ENCODE data around the gene HIF1A. TPM values are rescaled to one million over a fixed set of nuclear protein-coding genes. Genes with fewer than 3 reads are reported as not detected.

Gene HIF1A
- total RNA-seq, result 137 and 141 TPM in 2 replicates
- long read RNA-seq, transcript HIF1A-203 (15 exons, 3,922 nt), result minor isoform, 12 of 542 reads
- long read RNA-seq, transcript HIF1A-202 (15 exons, 3,919 nt), result major isoform, 45 of 542 reads
- long read RNA-seq, transcript HIF1A-201 (14 exons, 3,555 nt), result minor isoform, 6 of 542 reads
- long read RNA-seq, partial matches to known transcripts, result 465 of 542 reads
- long read RNA-seq, other reads (novel, unspliced or antisense), result 13 of 542 reads

- TF ChIP-seq CTCF (IDR thresholded peaks at IDR 0.05; ENCODE audit: unreplicated experiment), result no peak
- H3K27me3 Mint-ChIP-seq, result no peaks in the 10 kb centered on the region
- peak within 1 kb of the TSS; percentile 100 for H3K27ac Mint-ChIP-seq
- H3K4me3 Mint-ChIP-seq (ENCODE audit: low read depth), result peak within 1 kb of the TSS; percentile 91
- DNase-seq (ENCODE audit: low spot score, unreplicated experiment), result peak; percentile 85
- H3K4me1 Mint-ChIP-seq (ENCODE audit: low read depth), result peaks cover 34% of the 10 kb centered on the region
- H3K9me3 Mint-ChIP-seq (ENCODE audit: low read depth), result no peaks in the 10 kb centered on the region
- H3K36me3 Mint-ChIP-seq (ENCODE audit: insufficient read depth), result no peaks in the 10 kb centered on the region
Measured at GRCh38 chr14:61694830-61695694, at the start of gene HIF1A. TSS of gene HIF1A (plus strand) at chr14:61695513. CDS start at chr14:61695805, 292 bp downstream.

- no peak for DNase-seq (ENCODE audit: low spot score, unreplicated experiment)
- Mint-ChIP-seq H3K27me3 (peaks cover 5% of the 10 kb centered on the region), H3K36me3 (ENCODE audit: insufficient read depth) (no peaks in the 10 kb centered on the region), H3K27ac (no peak overlapping the region), H3K4me3 (ENCODE audit: low read depth) (no peak overlapping the region), H3K4me1 (ENCODE audit: low read depth) (no peaks in the 10 kb centered on the region), H3K9me3 (ENCODE audit: low read depth) (no peaks in the 10 kb centered on the region)
- TF ChIP-seq CTCF (IDR thresholded peaks at IDR 0.05; ENCODE audit: unreplicated experiment), result no peak
Measured at GRCh38 chr14:61646366-61647116, 48.8 kb upstream of the HIF1A start.

DNA sequence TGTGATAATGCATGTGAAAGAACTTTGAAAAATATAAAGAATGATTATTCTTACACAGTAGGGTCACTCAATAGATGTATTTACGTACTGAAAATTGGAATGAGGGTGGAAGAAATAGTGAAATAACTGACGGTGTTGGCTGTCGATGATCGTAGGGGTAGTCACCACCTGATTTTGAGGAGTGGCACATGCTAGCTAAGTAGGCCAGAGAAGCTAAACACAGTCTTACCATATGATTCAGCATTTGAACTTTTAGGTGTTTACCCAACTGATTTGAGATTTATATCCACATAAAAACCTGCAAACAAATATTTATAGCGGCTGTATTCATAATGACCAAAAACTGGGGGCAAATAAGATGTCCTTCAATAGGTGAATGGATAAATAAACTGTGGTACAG lies 47.6 kb upstream of the HIF1A start:
- Mint-ChIP-seq H3K4me1 (ENCODE audit: low read depth) (no peaks in the 10 kb centered on the region), H3K4me3 (ENCODE audit: low read depth) (no peak overlapping the region), H3K9me3 (ENCODE audit: low read depth) (no peaks in the 10 kb centered on the region), H3K36me3 (ENCODE audit: insufficient read depth) (no peaks in the 10 kb centered on the region), H3K27ac (no peak overlapping the region), H3K27me3 (peaks cover 11% of the 10 kb centered on the region)
- DNase-seq (ENCODE audit: low spot score, unreplicated experiment), result no peak
- no peak for TF ChIP-seq CTCF (IDR thresholded peaks at IDR 0.05; ENCODE audit: unreplicated experiment)

GRCh38 chr14:61648377-61648776 lies 46.9 kb upstream of the HIF1A start:
- no peak for DNase-seq (ENCODE audit: low spot score, unreplicated experiment)
- Mint-ChIP-seq H3K27ac (no peak overlapping the region), H3K36me3 (ENCODE audit: insufficient read depth) (no peaks in the 10 kb centered on the region), H3K4me1 (ENCODE audit: low read depth) (no peaks in the 10 kb centered on the region), H3K9me3 (ENCODE audit: low read depth) (no peaks in the 10 kb centered on the region), H3K27me3 (peaks cover 11% of the 10 kb centered on the region), H3K4me3 (ENCODE audit: low read depth) (no peak overlapping the region)
- no peak for TF ChIP-seq CTCF (IDR thresholded peaks at IDR 0.05; ENCODE audit: unreplicated experiment)

GRCh38 chr14:61649283-61649682 lies 46.0 kb upstream of the HIF1A start:
- peaks cover 9% of the 10 kb centered on the region for H3K27me3 Mint-ChIP-seq

More at GRCh38 chr14:61649283-61649682, 46.0 kb upstream of the HIF1A start:
- Mint-ChIP-seq H3K27ac (no peak overlapping the region), H3K36me3 (ENCODE audit: insufficient read depth) (no peaks in the 10 kb centered on the region), H3K4me1 (ENCODE audit: low read depth) (no peaks in the 10 kb centered on the region), H3K4me3 (ENCODE audit: low read depth) (no peak overlapping the region), H3K9me3 (ENCODE audit: low read depth) (no peaks in the 10 kb centered on the region)
- no peak for TF ChIP-seq CTCF (IDR thresholded peaks at IDR 0.05; ENCODE audit: unreplicated experiment)
- no peak for DNase-seq (ENCODE audit: low spot score, unreplicated experiment)
